Measurements from ENCODE around the gene TXNRD3.

DNA sequence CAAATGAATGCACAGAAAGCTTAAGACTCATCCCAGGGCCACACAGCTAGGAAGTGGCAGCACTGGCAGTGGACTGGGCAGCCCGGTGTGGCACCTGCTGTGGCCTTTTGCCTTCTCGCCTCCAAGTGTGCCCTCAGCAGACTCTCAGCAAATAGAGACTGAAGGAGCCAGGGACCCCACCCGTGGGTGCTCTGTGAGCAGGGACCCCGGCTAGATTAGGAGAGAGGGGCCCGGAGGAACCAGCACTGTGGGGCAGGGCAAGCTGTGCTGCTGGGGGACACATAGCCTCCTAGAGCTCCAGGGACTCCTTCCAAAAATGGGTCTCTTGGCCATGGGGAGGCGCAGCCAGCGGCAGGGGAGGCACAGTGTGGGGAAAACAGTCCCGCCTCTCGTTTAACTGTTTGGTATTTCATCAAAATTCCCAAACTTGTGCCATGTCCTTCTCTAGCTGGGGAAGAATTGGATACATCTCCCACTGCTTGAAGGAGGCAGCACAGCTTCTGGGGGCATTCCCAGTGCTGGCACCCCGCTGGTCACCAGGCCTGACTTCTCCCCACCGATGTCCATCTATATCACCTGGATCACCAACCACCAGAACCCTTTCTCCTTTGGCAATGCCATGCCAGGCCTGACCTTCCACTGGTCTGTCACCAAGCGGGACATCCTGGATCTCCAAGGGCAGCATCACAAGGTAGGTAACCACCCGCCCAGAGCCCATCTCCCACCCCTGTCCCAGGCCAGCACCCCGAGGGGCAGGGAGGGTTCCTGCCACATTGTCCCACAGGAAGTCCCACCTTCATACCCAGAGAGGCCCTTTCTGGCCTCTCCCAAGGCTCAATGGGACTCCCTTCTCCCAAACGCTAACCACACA lies 12.0 kb upstream of the TXNRD3 start:
- TF ChIP-seq, protein P1, sequence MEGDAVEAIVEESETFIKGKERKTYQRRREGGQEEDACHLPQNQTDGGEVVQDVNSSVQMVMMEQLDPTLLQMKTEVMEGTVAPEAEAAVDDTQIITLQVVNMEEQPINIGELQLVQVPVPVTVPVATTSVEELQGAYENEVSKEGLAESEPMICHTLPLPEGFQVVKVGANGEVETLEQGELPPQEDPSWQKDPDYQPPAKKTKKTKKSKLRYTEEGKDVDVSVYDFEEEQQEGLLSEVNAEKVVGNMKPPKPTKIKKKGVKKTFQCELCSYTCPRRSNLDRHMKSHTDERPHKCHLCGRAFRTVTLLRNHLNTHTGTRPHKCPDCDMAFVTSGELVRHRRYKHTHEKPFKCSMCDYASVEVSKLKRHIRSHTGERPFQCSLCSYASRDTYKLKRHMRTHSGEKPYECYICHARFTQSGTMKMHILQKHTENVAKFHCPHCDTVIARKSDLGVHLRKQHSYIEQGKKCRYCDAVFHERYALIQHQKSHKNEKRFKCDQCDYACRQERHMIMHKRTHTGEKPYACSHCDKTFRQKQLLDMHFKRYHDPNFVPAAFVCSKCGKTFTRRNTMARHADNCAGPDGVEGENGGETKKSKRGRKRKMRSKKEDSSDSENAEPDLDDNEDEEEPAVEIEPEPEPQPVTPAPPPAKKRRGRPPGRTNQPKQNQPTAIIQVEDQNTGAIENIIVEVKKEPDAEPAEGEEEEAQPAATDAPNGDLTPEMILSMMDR (IDR thresholded peaks at IDR 0.05; ENCODE audit: insufficient read depth, low read depth, low read length), result no peak
- TF ChIP-seq EZH2 (IDR thresholded peaks at IDR 0.05; ENCODE audit: insufficient read depth, low read length), result no peak
